PC-3 (cell line): ENCODE data around the gene PHYKPL. TPM values are rescaled to one million over a fixed set of nuclear protein-coding genes. Genes with fewer than 3 reads are reported as not detected.

ENCODE experiments used
- ATAC-seq: fragments of 200-7000 bp; cut with Tn5 transposase; 2 replicates; pipeline ENCODE4 v1.9.1; 2020; ENCODE audit warnings: mild to moderate bottlenecking, moderate library complexity
- BruUV-seq: library from RNA; stranded (reverse); fragments of 400-500 nt; replicated peaks from 2 replicates; lab custom pipeline; 2021; lab: Mats Ljungman, UMichigan
- CTCF ChIA-PET: fragments of 300-600 bp; sonication (Branson Sonifier 250); formaldehyde crosslinking; loops from one replicate; lab custom pipeline; 2022; ENCODE audit warnings: antibody characterized with exemption; lab: Charles Lee
- POLR2A ChIA-PET: fragments of 300-600 bp; sonication (Branson Sonifier 250); formaldehyde crosslinking; loops from one replicate; lab custom pipeline; 2022; ENCODE audit warnings: antibody characterized with exemption; ENCODE audit not compliant: unreplicated experiment; lab: Charles Lee
- DNase-seq: peaks from one replicate; pipeline ENCODE4 v3.0.0-alpha.2; 2015
- H2AFZ ChIP-seq: fragments of 300-600 bp; sonication (generic); 2 replicates; pipeline ENCODE4 v1.6.0; 2016; ENCODE audit warnings: antibody characterized with exemption, low read length
- H3F3A ChIP-seq: fragments of 300-600 bp; sonication (generic); one replicate; pipeline ENCODE4 v1.6.0; 2017; ENCODE audit warnings: antibody characterized with exemption, low read length, control low read depth, mild to moderate bottlenecking; ENCODE audit not compliant: unreplicated experiment
- H3K27ac ChIP-seq: fragments of 300-600 bp; sonication (generic); 2 replicates; pipeline ENCODE4 v1.5.1; 2016; ENCODE audit warnings: mild to moderate bottlenecking, low read length
- H3K27me3 ChIP-seq: fragments of 300-600 bp; sonication (generic); 2 replicates; pipeline ENCODE4 v1.6.1; 2016; ENCODE audit warnings: low read length, mixed read lengths
- H3K36me3 ChIP-seq: fragments of 300-600 bp; sonication (generic); 2 replicates; pipeline ENCODE4 v1.6.1; 2016; ENCODE audit warnings: low read depth, mixed run types, low read length, mixed read lengths
- H3K4me1 ChIP-seq: fragments of 300-600 bp; sonication (generic); 2 replicates; pipeline ENCODE4 v1.5.1; 2016; ENCODE audit warnings: low read length; ENCODE audit not compliant: insufficient read depth
- H3K4me2 ChIP-seq: fragments of 300-600 bp; sonication (generic); 2 replicates; pipeline ENCODE4 v1.6.0; 2016; ENCODE audit warnings: low read length
- H3K4me3 ChIP-seq: fragments of 300-600 bp; sonication (generic); 2 replicates; pipeline ENCODE4 v1.5.1; 2016; ENCODE audit warnings: mild to moderate bottlenecking, low read length, mixed read lengths
- H3K79me2 ChIP-seq: fragments of 300-600 bp; sonication (generic); 2 replicates; pipeline ENCODE4 v1.6.1; 2017; ENCODE audit warnings: low read length, mixed read lengths
- H3K9ac ChIP-seq: fragments of 300-600 bp; sonication (generic); 2 replicates; pipeline ENCODE4 v1.6.0; 2016; ENCODE audit warnings: mild to moderate bottlenecking, low read length
- H3K9me2 ChIP-seq: fragments of 300-600 bp; sonication (generic); replicated peaks from 2 replicates; pipeline ENCODE4 v1.6.1; 2016; ENCODE audit warnings: mixed run types, low read length, mixed read lengths
- H3K9me3 ChIP-seq: fragments of 300-600 bp; sonication (generic); 2 replicates; pipeline ENCODE4 v1.6.1; 2016; ENCODE audit warnings: low read length, mixed read lengths
- H4K20me1 ChIP-seq: fragments of 300-600 bp; sonication (generic); 2 replicates; pipeline ENCODE4 v1.6.1; 2016; ENCODE audit warnings: low read length, mixed read lengths
- CTCF ChIP-seq: fragments of 300-600 bp; sonication (generic); conservative IDR thresholded peaks from 2 replicates; pipeline ENCODE4 v1.5.1; 2017; ENCODE audit warnings: antibody characterized with exemption, low read depth, mild to moderate bottlenecking, low read length
- EZH2 ChIP-seq: fragments of 300-600 bp; sonication (generic); IDR thresholded peaks from one replicate; pipeline ENCODE4 v1.6.1; 2017; ENCODE audit warnings: antibody characterized with exemption, mild to moderate bottlenecking, low read length; ENCODE audit not compliant: unreplicated experiment
- EZH2phosphoT487 ChIP-seq: fragments of 300-600 bp; sonication (generic); IDR thresholded peaks from 2 replicates; pipeline ENCODE4 v1.6.1; 2018; ENCODE audit warnings: mild to moderate bottlenecking, antibody characterized with exemption, low read length, borderline replicate concordance
- intact Hi-C: fragments of 100-400 bp; cut with micrococcal nuclease; formaldehyde crosslinking; loops from 2 replicates; pipeline ENCODE4 v1.9.0; 2023
- total RNA-seq: library from RNA; depleted of rRNA; stranded (reverse); fragments of >200 nt; gene quantifications from 2 replicates; pipeline ENCODE4 v1.2.3, GENCODE V29; 2014

Gene PHYKPL
- total RNA-seq, 1 experiment from 2014 or later: 31.2 TPM

- Histone ChIP-seq H3K4me1 (no peaks in the 10 kb centered on the region), H2AFZ (no peak overlapping the region), H4K20me1 (no peaks in the 10 kb centered on the region), H3K27ac (no peak overlapping the region), H3F3A (no peaks in the 10 kb centered on the region), H3K9me2 (no peaks in the 10 kb centered on the region), H3K4me2 (no peak overlapping the region), H3K4me3 (no peak overlapping the region), H3K36me3 (no peaks in the 10 kb centered on the region), H3K9ac (no peak overlapping the region), H3K27me3 (no peaks in the 10 kb centered on the region), H3K79me2 (no peaks in the 10 kb centered on the region), H3K9me3 (no peaks in the 10 kb centered on the region)
- ATAC-seq (no peak), DNase-seq (no peak)
- BruUV-seq: no TSS peak
- ChIA-PET CTCF (no interaction called here), POLR2A (no interaction called here)
- intact Hi-C loops: no loop called here
- TF ChIP-seq CTCF: no peak
- no peak for TF ChIP-seq EZH2phosphoT487
- TF ChIP-seq EZH2: no peak
Measured at GRCh38 chr5:178174456-178174855, 58.1 kb downstream of the PHYKPL start.

GRCh38 chr5:178170455-178170854, 62.1 kb downstream of the PHYKPL start:
- BruUV-seq: no TSS peak
- Histone ChIP-seq H3K79me2 (no peaks in the 10 kb centered on the region), H3K4me2 (no peak overlapping the region), H3K36me3 (no peaks in the 10 kb centered on the region), H3K4me3 (no peak overlapping the region), H3F3A (no peaks in the 10 kb centered on the region), H3K27me3 (no peaks in the 10 kb centered on the region), H4K20me1 (no peaks in the 10 kb centered on the region), H2AFZ (no peak overlapping the region), H3K9me2 (no peaks in the 10 kb centered on the region), H3K27ac (no peak overlapping the region), H3K4me1 (no peaks in the 10 kb centered on the region), H3K9ac (no peak overlapping the region), H3K9me3 (no peaks in the 10 kb centered on the region)
- TF ChIP-seq EZH2 (no peak), EZH2phosphoT487 (no peak), CTCF (no peak)
- intact Hi-C loops: no loop called here
- ATAC-seq: no peak
- DNase-seq: no peak
- ChIA-PET CTCF (no interaction called here), POLR2A (no interaction called here)

GRCh38 chr5:178165581-178165980, 67.0 kb downstream of the PHYKPL start:
- H3K27ac ChIP-seq: no peak overlapping the region
- H3K4me1 ChIP-seq: no peaks in the 10 kb centered on the region
- H3F3A ChIP-seq: no peaks in the 10 kb centered on the region
- intact Hi-C loops: no loop called here
- POLR2A ChIA-PET: no interaction called here
- TF ChIP-seq EZH2 (no peak), CTCF (no peak), EZH2phosphoT487 (no peak)
- no peak overlapping the region for H2AFZ ChIP-seq
- no peaks in the 10 kb centered on the region for H3K79me2 ChIP-seq
- H3K4me3 ChIP-seq: no peak overlapping the region
- H3K4me2 ChIP-seq: no peak overlapping the region
- CTCF ChIA-PET: no interaction called here
- no peak for ATAC-seq
- H3K36me3 ChIP-seq: no peaks in the 10 kb centered on the region
- no peak for DNase-seq
- no peaks in the 10 kb centered on the region for H3K9me3 ChIP-seq
- H3K27me3 ChIP-seq: no peaks in the 10 kb centered on the region
- H3K9me2 ChIP-seq: no peaks in the 10 kb centered on the region
- H4K20me1 ChIP-seq: no peaks in the 10 kb centered on the region
- no TSS peak for BruUV-seq
- H3K9ac ChIP-seq: no peak overlapping the region
